ENCODE measurements around the gene MAP3K8.

- TF ChIP-seq POLR2AphosphoS5 (IDR thresholded peaks at IDR 0.05; ENCODE audit: insufficient read depth, low read depth, low read length) (no peak), CTCF (IDR thresholded peaks at IDR 0.05; ENCODE audit: extremely low read depth in 1 of 2, insufficient read depth in 1 of 2, low read depth in 1 of 2, low read length in 2 of 2) (no peak), EZH2 (IDR thresholded peaks at IDR 0.05; ENCODE audit: borderline replicate concordance, low read depth, low read length, severe bottlenecking) (no peak), POLR2A (IDR thresholded peaks at IDR 0.05; ENCODE audit: low read depth, low read length) (no peak), MYC (IDR thresholded peaks at IDR 0.05; ENCODE audit: low read depth, low read length) (no peak), MAX (IDR thresholded peaks at IDR 0.05; ENCODE audit: insufficient read depth, insufficient read length) (no peak), JUN (IDR thresholded peaks at IDR 0.05; ENCODE audit: borderline replicate concordance, insufficient read depth, insufficient read length, low read depth) (no peak)
These were observed 75.5 kb downstream of the MAP3K8 start for GRCh38 chr10:30509508-30509907.

Measured in endothelial cell of umbilical vein (primary cell).